ENCODE data around the gene PCBP3. TPM values are rescaled to one million over a fixed set of nuclear protein-coding genes. Genes with fewer than 3 reads are reported as not detected.
"Not testable (repeated sequence)": the region's sequence is repeated elsewhere in the genome, so short reads cannot be mapped to it uniquely, and the experiment has no call there.

The PCBP3 gene
- polyA plus RNA-seq, 3 donors, result 1.7 to 2.5 (median 2.4) TPM

GRCh38 chr21:45872471-45872870 lies 228.9 kb downstream of the PCBP3 start:
- no peak for DNase-seq (ENCODE audit: extremely low read depth in 1 of 11, low read depth in 9 of 11, low spot score in 4 of 11)

DNA sequence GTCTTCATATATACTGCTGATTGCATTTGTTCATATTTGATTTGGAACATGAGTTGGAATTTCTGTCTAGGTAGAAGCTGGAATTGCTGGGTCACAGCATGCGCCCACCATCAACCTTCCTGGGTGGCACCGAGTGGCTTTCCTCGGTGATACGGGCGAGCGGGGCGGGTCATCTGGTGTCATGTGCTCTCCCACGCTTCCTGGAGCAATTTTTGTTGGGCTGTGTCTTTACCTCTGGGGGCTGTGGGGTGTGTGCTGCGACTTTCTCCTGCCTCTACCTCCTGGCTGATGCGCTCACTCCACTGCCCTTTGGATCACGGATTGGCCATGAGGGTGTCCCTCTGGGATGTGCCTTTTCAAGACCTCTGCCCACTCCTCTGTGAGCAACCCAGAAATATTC lies 229.4 kb downstream of the PCBP3 start:
- DNase-seq (ENCODE audit: extremely low read depth in 1 of 11, low read depth in 9 of 11, low spot score in 4 of 11), result no peak

GRCh38 chr21:45873418-45873817 lies 229.9 kb downstream of the PCBP3 start:
- DNase-seq (ENCODE audit: extremely low read depth in 1 of 11, low read depth in 9 of 11, low spot score in 4 of 11), result no peak

DNA sequence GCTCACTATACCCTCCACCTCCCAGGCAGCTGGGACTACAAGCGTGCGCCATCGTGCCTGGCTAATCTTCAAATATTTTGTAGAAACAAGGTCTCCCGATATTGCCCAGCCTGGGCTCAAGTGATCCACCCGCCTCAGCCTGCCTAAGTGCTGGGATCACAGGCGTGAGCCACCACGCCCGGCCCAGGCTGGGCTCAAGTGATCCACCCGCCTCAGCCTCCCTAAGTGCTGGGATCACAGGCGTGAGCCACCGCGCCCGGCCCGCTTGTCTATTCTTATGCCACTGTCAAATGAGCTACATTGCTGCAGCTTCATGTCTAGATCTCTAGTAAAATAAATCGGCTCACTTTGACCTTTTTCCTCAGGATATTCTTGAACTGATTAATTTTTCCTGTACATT lies 230.3 kb downstream of the PCBP3 start:
- no peak for DNase-seq (ENCODE audit: extremely low read depth in 1 of 11, low read depth in 9 of 11, low spot score in 4 of 11)

GRCh38 chr21:45874716-45875415 lies 231.3 kb downstream of the PCBP3 start:
- DNase-seq (ENCODE audit: extremely low read depth in 1 of 11, low read depth in 9 of 11, low spot score in 4 of 11), result no peak

GRCh38 chr21:45875416-45875760 lies 231.9 kb downstream of the PCBP3 start:
- DNase-seq (ENCODE audit: extremely low read depth in 1 of 11, low read depth in 9 of 11, low spot score in 4 of 11), result no peak

GRCh38 chr21:45875881-45876280 lies 232.4 kb downstream of the PCBP3 start:
- DNase-seq (ENCODE audit: extremely low read depth in 1 of 11, low read depth in 9 of 11, low spot score in 4 of 11), result no peak

GRCh38 chr21:45876381-45877170 lies 233.1 kb downstream of the PCBP3 start:
- peak; percentile 47 to 88 (median 80) for DNase-seq (ENCODE audit: extremely low read depth in 1 of 11, low read depth in 9 of 11, low spot score in 4 of 11)

DNA sequence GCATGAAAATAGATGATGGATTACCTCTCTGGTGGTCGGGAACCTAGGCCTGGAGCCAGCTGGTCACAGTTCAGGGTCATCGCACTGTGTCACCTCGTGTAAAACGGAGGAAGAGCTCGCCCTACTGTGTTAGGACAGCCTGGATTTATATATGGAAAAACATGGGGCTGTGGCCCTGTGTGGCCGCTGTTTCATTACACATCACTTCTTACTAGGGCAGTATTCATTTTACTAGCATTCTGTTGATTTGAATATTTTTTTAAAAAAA lies 233.6 kb downstream of the PCBP3 start:
- peak in 1 of 11 donors; percentile 46 for DNase-seq (ENCODE audit: extremely low read depth in 1 of 11, low read depth in 9 of 11, low spot score in 4 of 11)

GRCh38 chr21:45877821-45878469 lies 234.4 kb downstream of the PCBP3 start:
- no peak for DNase-seq (ENCODE audit: extremely low read depth in 1 of 11, low read depth in 9 of 11, low spot score in 4 of 11)

DNA sequence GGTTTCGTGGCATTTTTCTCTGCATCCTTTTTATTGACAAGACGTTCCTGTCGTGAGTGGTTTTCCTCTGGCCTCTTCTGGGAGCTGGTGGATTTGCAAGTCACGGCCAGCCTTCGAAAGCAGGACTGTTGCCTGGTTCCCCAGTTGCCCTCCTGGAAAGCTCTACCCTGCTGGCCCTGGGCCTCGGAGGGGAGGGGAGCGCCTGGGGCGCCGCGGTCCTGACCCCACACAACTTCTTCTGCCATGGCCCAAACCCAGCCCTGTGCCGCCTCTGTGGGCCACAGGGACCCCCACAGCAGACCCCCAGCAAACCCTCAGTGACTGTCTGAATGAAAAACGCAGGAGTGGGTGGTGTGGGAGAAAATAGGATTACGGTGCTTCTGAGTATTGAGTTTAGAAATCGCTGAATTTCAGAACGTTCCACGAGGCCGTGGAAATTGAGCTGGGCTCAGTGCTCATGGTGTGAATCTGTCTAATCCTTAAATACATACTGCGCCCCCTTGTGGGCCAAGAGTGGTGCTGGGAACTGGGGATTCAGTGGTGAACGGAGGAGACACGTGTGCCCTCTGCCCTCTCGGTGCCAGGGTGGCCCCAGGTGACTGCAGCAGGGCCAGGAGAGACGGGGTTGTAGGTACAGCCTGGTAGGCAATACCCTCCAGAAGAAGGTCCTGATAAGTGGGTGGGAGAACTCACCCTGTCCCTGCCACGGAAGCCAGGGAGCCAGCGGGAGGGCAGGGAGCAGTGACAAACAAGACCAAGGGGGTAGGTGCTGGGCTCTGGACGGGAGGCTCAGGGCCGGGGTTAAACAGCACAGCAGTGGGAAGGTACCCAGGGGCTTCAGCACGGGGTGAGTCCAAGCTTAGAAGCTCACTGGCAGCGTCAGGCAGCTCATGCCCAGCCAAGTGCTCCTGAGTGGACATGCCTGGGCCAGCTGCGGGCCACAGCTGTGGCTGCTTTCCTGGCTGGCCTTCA lies 236.9 kb downstream of the PCBP3 start:
- DNase-seq (ENCODE audit: extremely low read depth in 1 of 11, low read depth in 9 of 11, low spot score in 4 of 11), result peak in 4 of 11 donors; percentile 33 to 74 (median 53)

DNA sequence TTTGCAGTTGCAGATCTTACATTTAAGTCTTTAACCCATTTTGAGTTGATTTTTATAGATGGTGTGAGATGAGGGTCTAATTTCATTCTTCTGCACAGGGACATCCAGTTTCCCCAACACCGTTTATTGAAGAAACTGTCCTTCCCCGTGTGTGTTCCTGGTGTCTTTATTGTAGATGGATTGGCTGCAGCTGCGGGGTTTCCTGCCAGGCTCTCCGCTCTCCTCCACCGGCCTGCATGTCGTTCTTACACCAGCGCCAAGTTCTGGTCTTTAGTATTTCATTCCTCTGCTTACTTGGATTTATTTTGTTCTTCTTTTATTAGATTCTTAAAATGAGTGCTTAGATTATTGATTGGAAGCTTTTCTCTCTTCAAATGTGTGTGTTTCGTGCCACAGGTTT lies 239.1 kb downstream of the PCBP3 start:
- DNase-seq (ENCODE audit: extremely low read depth in 1 of 11, low read depth in 9 of 11, low spot score in 4 of 11), result no peak

GRCh38 chr21:45883090-45883489 lies 239.6 kb downstream of the PCBP3 start:
- DNase-seq (ENCODE audit: extremely low read depth in 1 of 11, low read depth in 9 of 11, low spot score in 4 of 11), result no peak

GRCh38 chr21:45885597-45885929 lies 242.0 kb downstream of the PCBP3 start:
- no peak for DNase-seq (ENCODE audit: extremely low read depth in 1 of 11, low read depth in 9 of 11, low spot score in 4 of 11)

- not testable (repeated sequence) for DNase-seq (ENCODE audit: extremely low read depth in 1 of 11, low read depth in 9 of 11, low spot score in 4 of 11)
Measured at GRCh38 chr21:45885930-45886601, 242.5 kb downstream of the PCBP3 start.

DNA sequence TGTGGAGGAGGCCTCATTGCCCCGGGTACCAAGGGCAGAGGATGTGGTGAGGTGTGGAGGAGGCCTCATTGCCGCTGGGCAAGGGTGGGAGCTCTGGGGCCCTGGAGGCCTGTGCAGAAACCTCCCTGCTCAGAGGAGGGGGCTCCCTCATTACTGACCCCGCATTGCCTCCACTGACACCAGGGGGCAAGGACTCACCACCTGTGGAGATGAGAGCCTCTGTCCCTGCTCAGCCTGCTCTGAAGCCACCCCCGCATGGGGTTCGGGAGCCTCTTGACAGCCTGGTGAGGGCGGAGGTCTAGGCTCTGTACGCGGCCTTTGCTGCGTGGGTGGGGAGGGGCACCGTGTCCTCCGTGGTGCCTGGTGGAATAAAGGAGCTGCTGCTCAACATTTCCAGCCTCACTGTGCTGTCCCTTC lies 243.1 kb downstream of the PCBP3 start:
- DNase-seq (ENCODE audit: extremely low read depth in 1 of 11, low read depth in 9 of 11, low spot score in 4 of 11), result no peak

DNA sequence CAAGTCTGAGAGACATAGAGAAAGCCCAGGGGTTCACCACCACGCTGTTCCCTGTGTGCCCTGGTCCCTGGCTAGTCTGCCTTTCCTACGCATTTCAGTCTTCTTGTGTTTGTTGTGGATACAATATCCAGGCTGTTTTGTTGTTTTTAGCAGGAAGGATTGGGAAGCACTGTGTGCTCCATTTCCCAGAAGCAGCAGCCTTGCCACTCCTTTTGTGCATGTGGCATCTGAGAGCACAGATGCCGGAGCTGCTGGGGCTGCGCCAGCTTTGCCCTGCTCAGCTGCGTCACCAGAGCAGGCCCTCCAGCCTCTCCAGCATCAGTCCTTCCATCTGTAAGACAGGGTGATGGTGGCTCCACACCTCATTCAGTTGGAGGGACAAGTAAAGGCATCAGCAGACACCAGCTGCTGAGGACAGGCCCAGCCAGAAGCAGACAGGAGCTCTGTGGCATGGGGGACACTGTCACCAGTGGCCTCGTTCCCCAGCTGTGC lies 243.6 kb downstream of the PCBP3 start:
- no peak for DNase-seq (ENCODE audit: extremely low read depth in 1 of 11, low read depth in 9 of 11, low spot score in 4 of 11)

DNA sequence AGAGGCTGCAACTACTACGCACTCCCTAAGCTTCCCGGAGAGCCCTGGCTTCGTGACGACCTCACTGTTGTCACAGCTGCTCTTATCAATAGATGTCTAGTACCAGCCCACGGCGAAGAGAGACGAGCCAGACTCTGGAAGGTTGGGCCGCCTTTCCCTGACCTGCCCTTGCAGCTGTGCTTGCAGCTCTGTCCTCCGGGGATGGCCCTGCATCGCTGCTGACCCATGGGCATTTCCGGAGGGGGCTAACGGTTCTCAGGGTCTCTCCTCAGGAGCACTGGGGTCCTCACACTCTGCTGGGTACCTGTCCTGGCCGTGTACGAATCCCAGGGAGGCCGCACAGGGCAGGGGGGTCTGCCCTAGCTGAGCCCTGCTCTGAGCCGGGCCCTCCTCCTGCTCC lies 244.3 kb downstream of the PCBP3 start:
- DNase-seq (ENCODE audit: extremely low read depth in 1 of 11, low read depth in 9 of 11, low spot score in 4 of 11), result no peak
